Trophoblast cell (in vitro differentiated cells and primary cell): ENCODE results near the gene DHDDS.

Source experiments
- DNase-seq, 2 donors: peaks; one replicate each; pipeline ENCODE4 v3.0.0-alpha.2; 2016
- H2AFZ ChIP-seq: 2 replicates; pipeline ENCODE4 v1.6.1; 2013; ENCODE audit warnings: low read length, moderate library complexity, mild to moderate bottlenecking; ENCODE audit not compliant: insufficient read depth, poor library complexity
- H2AK5ac ChIP-seq: 2 replicates; pipeline ENCODE4 v1.6.1; 2013; ENCODE audit warnings: mild to moderate bottlenecking, low read length
- H2BK120ac ChIP-seq: 2 replicates; pipeline ENCODE4 v1.6.1; 2013; ENCODE audit warnings: low read length, mild to moderate bottlenecking, moderate library complexity; ENCODE audit not compliant: insufficient read depth, poor library complexity
- H2BK12ac ChIP-seq: 2 replicates; pipeline ENCODE4 v1.6.1; 2013; ENCODE audit warnings: mild to moderate bottlenecking, low read length, moderate library complexity
- H2BK5ac ChIP-seq: 2 replicates; pipeline ENCODE4 v1.6.1; 2013; ENCODE audit warnings: low read length, low read depth, moderate library complexity, mild to moderate bottlenecking; ENCODE audit not compliant: poor library complexity
- H3K14ac ChIP-seq: 2 replicates; pipeline ENCODE4 v1.6.1; 2013; ENCODE audit warnings: mild to moderate bottlenecking, low read length
- H3K18ac ChIP-seq: 2 replicates; pipeline ENCODE4 v1.6.1; 2013; ENCODE audit warnings: mild to moderate bottlenecking, low read length
- H3K23ac ChIP-seq: 2 replicates; pipeline ENCODE4 v1.6.1; 2013; ENCODE audit warnings: low read length
- H3K27ac ChIP-seq: 2 replicates; pipeline ENCODE4 v1.5.1; 2013; ENCODE audit warnings: low read depth, mild to moderate bottlenecking, inconsistent platforms, low read length, moderate library complexity
- H3K27me3 ChIP-seq: 2 replicates; pipeline ENCODE4 v1.6.1; 2013; ENCODE audit warnings: inconsistent platforms, mild to moderate bottlenecking, low read length, moderate library complexity; ENCODE audit not compliant: insufficient read depth
- H3K36me3 ChIP-seq, 2 experiments: 1 replicate in 1 of 2; 2 replicates in 1 of 2; pipeline ENCODE4 v1.6.1; 2013; ENCODE audit warnings: low read length in 2 of 2, mild to moderate bottlenecking in 2 of 2, moderate library complexity in 1 of 2; ENCODE audit not compliant: insufficient read depth in 2 of 2, control insufficient read depth in 1 of 2
- H3K4ac ChIP-seq: 2 replicates; pipeline ENCODE4 v1.6.1; 2013; ENCODE audit warnings: low read depth, mild to moderate bottlenecking, low read length, moderate library complexity
- H3K4me1 ChIP-seq, 2 experiments: 1 replicate in 1 of 2; 2 replicates in 1 of 2; pipeline ENCODE4 v1.6.1; 2013; ENCODE audit warnings: low read length in 2 of 2, mild to moderate bottlenecking in 2 of 2, moderate library complexity in 1 of 2; ENCODE audit not compliant: insufficient read depth in 2 of 2, control insufficient read depth in 1 of 2
- H3K4me2 ChIP-seq: 2 replicates; pipeline ENCODE4 v1.6.1; 2013; ENCODE audit warnings: inconsistent platforms, mild to moderate bottlenecking, low read length, moderate library complexity
- H3K4me3 ChIP-seq: 2 replicates; pipeline ENCODE4 v1.5.1; 2013; ENCODE audit warnings: mild to moderate bottlenecking, low read depth, low read length, inconsistent platforms
- H3K79me1 ChIP-seq: one replicate; pipeline ENCODE4 v1.6.1; 2013; ENCODE audit warnings: low read length
- H3K79me2 ChIP-seq: 2 replicates; pipeline ENCODE4 v1.6.1; 2013; ENCODE audit warnings: low read length, mild to moderate bottlenecking; ENCODE audit not compliant: control insufficient read depth, insufficient read depth, poor library complexity
- H3K9ac ChIP-seq: 2 replicates; pipeline ENCODE4 v1.6.1; 2013; ENCODE audit warnings: mild to moderate bottlenecking, low read length
- H3K9me3 ChIP-seq: 2 replicates; pipeline ENCODE4 v1.6.1; 2013; ENCODE audit warnings: low read depth, mild to moderate bottlenecking, control low read depth, inconsistent platforms, low read length; ENCODE audit not compliant: insufficient read depth
- H4K12ac ChIP-seq: 2 replicates; pipeline ENCODE4 v1.6.1; 2013; ENCODE audit warnings: low read depth, mild to moderate bottlenecking, low read length, moderate library complexity
- H4K8ac ChIP-seq: 2 replicates; pipeline ENCODE4 v1.6.1; 2013; ENCODE audit warnings: low read depth, mild to moderate bottlenecking, low read length, moderate library complexity
- H4K91ac ChIP-seq: one replicate; pipeline ENCODE4 v1.6.1; 2013; ENCODE audit warnings: low read depth, mild to moderate bottlenecking, low read length, moderate library complexity
- WGBS: extraction: QIAGEN DNeasy Blood & Tissue Kit; methylation state at CpG from one replicate; pipeline ENCODE4 v1.1.7; 2013; ENCODE audit warnings: missing lambda C conversion rate; ENCODE audit not compliant: insufficient read length, insufficient coverage; ENCODE audit errors: extremely low coverage; 5-methylcytosine and 5-hydroxymethylcytosine counted together

The DHDDS gene

GRCh38 chr1:26482921-26483320 lies 50.8 kb downstream of the DHDDS start:
- H3K79me1 ChIP-seq, result peaks cover 4% of the 10 kb centered on the region
- no peak overlapping the region for H3K23ac ChIP-seq
- no peak overlapping the region for H3K14ac ChIP-seq
- H2BK5ac ChIP-seq, result no peak overlapping the region
- no peak overlapping the region for H4K91ac ChIP-seq
- no peak overlapping the region for H2BK120ac ChIP-seq
- H2BK12ac ChIP-seq, result no peak overlapping the region
- H3K27me3 ChIP-seq, result no peaks in the 10 kb centered on the region
- WGBS, result no CpG with 5 or more reads among the region's 2 CpGs
- H2AK5ac ChIP-seq, result no peak overlapping the region
- H3K9me3 ChIP-seq, result no peaks in the 10 kb centered on the region
- H3K18ac ChIP-seq, result no peak overlapping the region
- H3K36me3 ChIP-seq, result peaks cover 4 to 5% of the 10 kb centered on the region in 2 experiments
- no peak overlapping the region for H3K4me2 ChIP-seq
- peaks cover 4 to 8% of the 10 kb centered on the region in 2 experiments for H3K4me1 ChIP-seq
- H4K8ac ChIP-seq, result no peak overlapping the region
- H3K4me3 ChIP-seq, result no peak overlapping the region
- no peak overlapping the region for H3K9ac ChIP-seq
- DNase-seq, result peak in 1 of 2 donors; percentile 78
- H3K27ac ChIP-seq, result peak overlapping the region; percentile 76
- no peak overlapping the region for H4K12ac ChIP-seq
- H3K79me2 ChIP-seq, result no peaks in the 10 kb centered on the region
- no peak overlapping the region for H3K4ac ChIP-seq
- no peak overlapping the region for H2AFZ ChIP-seq

GRCh38 chr1:26483980-26484379 lies 51.9 kb downstream of the DHDDS start:
- H2BK12ac ChIP-seq, result no peak overlapping the region

GRCh38 chr1:26490155-26490554 lies 58.0 kb downstream of the DHDDS start:
- no peaks in the 10 kb centered on the region for H3K36me3 ChIP-seq
- H3K27me3 ChIP-seq, result no peaks in the 10 kb centered on the region
- H2BK5ac ChIP-seq, result no peak overlapping the region
- no peak overlapping the region for H2BK120ac ChIP-seq
- no peak overlapping the region for H3K18ac ChIP-seq
- no CpG with 5 or more reads among the region's 4 CpGs for WGBS
- no peak overlapping the region for H2AK5ac ChIP-seq
- no peak overlapping the region for H2AFZ ChIP-seq
- H3K79me1 ChIP-seq, result peaks cover 2% of the 10 kb centered on the region
- no peak overlapping the region for H3K4me2 ChIP-seq
- H3K4me1 ChIP-seq, result no peaks in the 10 kb centered on the region
- H3K4me3 ChIP-seq, result no peak overlapping the region
- no peaks in the 10 kb centered on the region for H3K9me3 ChIP-seq
- H3K27ac ChIP-seq, result no peak overlapping the region
- no peaks in the 10 kb centered on the region for H3K79me2 ChIP-seq
- no peak overlapping the region for H3K23ac ChIP-seq
- peak overlapping the region; percentile 48 for H4K91ac ChIP-seq
- no peak overlapping the region for H3K9ac ChIP-seq
- no peak overlapping the region for H4K8ac ChIP-seq
- H4K12ac ChIP-seq, result no peak overlapping the region
- no peak for DNase-seq
- H3K14ac ChIP-seq, result no peak overlapping the region
- no peak overlapping the region for H2BK12ac ChIP-seq
- H3K4ac ChIP-seq, result no peak overlapping the region

More at GRCh38 chr1:26483980-26484379, 51.9 kb downstream of the DHDDS start:
- no peaks in the 10 kb centered on the region for H3K79me2 ChIP-seq
- H3K18ac ChIP-seq, result no peak overlapping the region
- no CpG with 5 or more reads among the region's 2 CpGs for WGBS
- H2BK5ac ChIP-seq, result no peak overlapping the region
- H4K12ac ChIP-seq, result no peak overlapping the region
- H3K9ac ChIP-seq, result no peak overlapping the region
- H3K4me3 ChIP-seq, result no peak overlapping the region
- no peak overlapping the region for H3K23ac ChIP-seq
- no peak overlapping the region for H3K4ac ChIP-seq
- H3K4me2 ChIP-seq, result no peak overlapping the region
- H3K79me1 ChIP-seq, result peaks cover 4% of the 10 kb centered on the region
- H3K4me1 ChIP-seq, result peaks cover 4 to 8% of the 10 kb centered on the region in 2 experiments
- peaks cover 4 to 5% of the 10 kb centered on the region in 2 experiments for H3K36me3 ChIP-seq
- no peaks in the 10 kb centered on the region for H3K27me3 ChIP-seq
- no peak overlapping the region for H2AK5ac ChIP-seq
- H4K91ac ChIP-seq, result no peak overlapping the region
- H3K9me3 ChIP-seq, result no peaks in the 10 kb centered on the region
- peak overlapping the region; percentile 57 for H2BK120ac ChIP-seq
- H4K8ac ChIP-seq, result no peak overlapping the region
- no peak overlapping the region for H3K14ac ChIP-seq
- H2AFZ ChIP-seq, result no peak overlapping the region
- DNase-seq, result peak; percentile 85 to 92
- no peak overlapping the region for H3K27ac ChIP-seq

- WGBS, result no CpG with 5 or more reads among the region's 3 CpGs
- no peak overlapping the region for H3K4me3 ChIP-seq
These were observed 61.1 kb downstream of the DHDDS start for GRCh38 chr1:26493267-26493666.

More at GRCh38 chr1:26493267-26493666, 61.1 kb downstream of the DHDDS start:
- no peak for DNase-seq
- H2BK12ac ChIP-seq, result no peak overlapping the region
- no peaks in the 10 kb centered on the region for H3K79me1 ChIP-seq
- H4K91ac ChIP-seq, result peak overlapping the region; percentile 53
- no peak overlapping the region for H3K4me2 ChIP-seq
- H3K36me3 ChIP-seq, result no peaks in the 10 kb centered on the region
- H2BK5ac ChIP-seq, result no peak overlapping the region
- H2BK120ac ChIP-seq, result peak overlapping the region; percentile 18
- no peak overlapping the region for H3K4ac ChIP-seq
- no peak overlapping the region for H2AFZ ChIP-seq
- no peak overlapping the region for H3K23ac ChIP-seq
- H3K4me1 ChIP-seq, result no peaks in the 10 kb centered on the region
- H3K14ac ChIP-seq, result no peak overlapping the region
- H2AK5ac ChIP-seq, result no peak overlapping the region
- H3K27me3 ChIP-seq, result no peaks in the 10 kb centered on the region
- no peak overlapping the region for H3K27ac ChIP-seq
- H3K9ac ChIP-seq, result no peak overlapping the region
- no peaks in the 10 kb centered on the region for H3K9me3 ChIP-seq
- H4K12ac ChIP-seq, result no peak overlapping the region
- H4K8ac ChIP-seq, result no peak overlapping the region
- H3K79me2 ChIP-seq, result no peaks in the 10 kb centered on the region
- no peak overlapping the region for H3K18ac ChIP-seq
